Peyer's patch (tissue), 4 donors: Measurements from ENCODE around the gene PDE4B.

Source experiments
- CTCF ChIP-seq, 6 experiments: fragments of 450-650 bp in 4 of 6; fragments of 200-600 bp in 2 of 6; sonication (generic) in 1 of 6; IDR thresholded peaks; one replicate each; pipeline ENCODE4 v1.5.1; 2017 to 2019; ENCODE audit warnings: antibody characterized with exemption in 6 of 6, mild to moderate bottlenecking in 3 of 6, moderate library complexity in 1 of 6
- POLR2A ChIP-seq, 2 donors: fragments of 450-650 bp; IDR thresholded peaks; one replicate each; pipeline ENCODE4 v1.5.1; 2017; ENCODE audit warnings: antibody characterized with exemption in 2 of 2, mild to moderate bottlenecking in 2 of 2, moderate library complexity in 2 of 2

GRCh38 chr1:65756616-65757015, 36.1 kb upstream of the PDE4B start:
- TF ChIP-seq CTCF (IDR thresholded peaks at IDR 0.05) (no peak), POLR2A (IDR thresholded peaks at IDR 0.05) (no peak)
